Stimulated activated CD4-positive, alpha-beta T cell treated with anti-CD3 and anti-CD28 coated beads, Interleukin-1b, Interleukin-23, amount 100 ng/mL, for 48 hours (primary cell): Measurements from ENCODE around the gene BIVM.

Experiments used
- DNase-seq: peaks from one replicate; pipeline ENCODE4 v3.0.0-alpha.2; 2020

BIVM gene

GRCh38 chr13:102845630-102846260 is 46.8 kb downstream of the BIVM start, which contains the start of gene ERCC5:
ERCC5 (plus strand) TSS chr13:102846032; CDS start chr13:102846267, 235 bp downstream.
- peak; percentile 95 for DNase-seq

- peak; percentile 50 for DNase-seq
These were observed 47.5 kb downstream of the BIVM start for GRCh38 chr13:102846261-102847015.

- DNase-seq: peak; percentile 12
These were observed 48.6 kb downstream of the BIVM start for GRCh38 chr13:102847272-102848234.

- DNase-seq: no peak
These were observed 50.0 kb downstream of the BIVM start for GRCh38 chr13:102848956-102849355.

- no peak for DNase-seq
These were observed 53.6 kb downstream of the BIVM start for GRCh38 chr13:102852556-102852955.

GRCh38 chr13:102854675-102855074 is 55.8 kb downstream of the BIVM start:
- DNase-seq: no peak

- DNase-seq: no peak
These were observed 57.6 kb downstream of the BIVM start for GRCh38 chr13:102856557-102856956.

GRCh38 chr13:102862624-102863210 is 63.8 kb downstream of the BIVM start:
- DNase-seq: no peak

- no peak for DNase-seq
These were observed 64.7 kb downstream of the BIVM start for GRCh38 chr13:102863590-102863989.

GRCh38 chr13:102868366-102868936 is 69.5 kb downstream of the BIVM start:
- no peak for DNase-seq

- no peak for DNase-seq
These were observed 71.2 kb downstream of the BIVM start for GRCh38 chr13:102869948-102870676.

GRCh38 chr13:102870677-102871415 is 71.9 kb downstream of the BIVM start:
- DNase-seq: peak; percentile 35

- no peak for DNase-seq
These were observed 73.2 kb downstream of the BIVM start for GRCh38 chr13:102872131-102872530.

GRCh38 chr13:102872531-102872930 is 73.6 kb downstream of the BIVM start:
- DNase-seq: no peak

- DNase-seq: no peak
These were observed 74.7 kb downstream of the BIVM start for GRCh38 chr13:102873653-102874052.

GRCh38 chr13:102875256-102875655 is 76.3 kb downstream of the BIVM start:
- no peak for DNase-seq

GRCh38 chr13:102877303-102877702 is 78.4 kb downstream of the BIVM start:
- no peak for DNase-seq

GRCh38 chr13:102878481-102878880 is 79.6 kb downstream of the BIVM start:
- DNase-seq: no peak

GRCh38 chr13:102879793-102880499 is 81.0 kb downstream of the BIVM start:
- no peak for DNase-seq
